ENCODE results near the gene FCN2. TPM values are rescaled to one million over a fixed set of nuclear protein-coding genes. Genes with fewer than 3 reads are reported as not detected.

Gene FCN2
- total and polyA plus RNA-seq, 2 experiments from 2014 or later, result not detected

DNA sequence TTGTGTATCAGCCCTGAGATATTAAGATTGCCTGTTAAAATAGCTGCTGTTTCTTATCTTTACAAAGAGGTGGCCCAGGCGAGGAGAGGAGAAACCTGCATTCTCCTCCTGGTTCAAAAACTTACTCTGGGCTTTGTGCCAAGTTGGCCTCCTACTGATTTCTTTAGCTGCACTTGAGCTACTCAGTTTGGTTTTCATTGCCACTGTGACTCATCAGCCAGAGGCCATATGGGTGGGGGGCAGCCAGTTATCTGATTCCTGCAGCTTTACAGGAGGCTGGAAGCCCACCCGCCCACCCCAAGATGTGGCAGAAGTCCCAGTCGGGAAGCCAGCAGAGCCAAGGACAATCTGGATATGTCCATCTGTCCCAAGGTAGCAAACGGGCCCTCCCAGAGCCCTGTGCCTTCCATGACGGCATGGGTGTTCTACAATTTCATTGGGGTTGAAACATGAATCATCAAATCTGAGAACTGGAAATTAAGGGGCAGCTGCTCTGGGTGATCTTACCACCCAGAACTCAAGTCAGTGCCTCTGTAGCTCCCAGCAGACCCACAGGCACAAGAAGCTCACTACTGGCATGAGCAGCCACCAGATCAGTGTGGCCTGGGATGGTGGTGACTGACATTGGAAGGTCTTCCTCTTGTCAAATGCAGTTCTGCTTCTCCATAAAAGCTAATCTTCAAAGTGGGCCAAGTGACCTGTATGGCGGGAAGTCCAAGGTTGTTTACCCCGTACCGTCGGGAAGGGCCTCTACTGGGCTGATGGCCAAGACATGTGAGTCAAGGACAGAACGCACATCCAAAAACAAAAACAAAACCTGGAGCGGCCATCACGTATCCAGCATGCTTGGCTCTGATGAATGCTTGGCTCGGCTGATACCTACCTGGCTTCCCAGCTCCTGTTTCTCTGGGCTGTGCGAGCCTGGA, 15.6 kb downstream of the FCN2 start:
- Histone ChIP-seq H3K4me3 (no peak overlapping the region), H3K9me3 (ENCODE audit: low read depth) (no peaks in the 10 kb centered on the region), H3K36me3 (no peaks in the 10 kb centered on the region), H3K27me3 (no peaks in the 10 kb centered on the region), H3K27ac (no peak overlapping the region), H3K4me1 (ENCODE audit: low read depth) (no peaks in the 10 kb centered on the region)
- DNase-seq (ENCODE audit: low read depth in 1 of 2, low spot score in 1 of 2), result peak; percentile 39 to 84
- TF ChIP-seq, protein P1, sequence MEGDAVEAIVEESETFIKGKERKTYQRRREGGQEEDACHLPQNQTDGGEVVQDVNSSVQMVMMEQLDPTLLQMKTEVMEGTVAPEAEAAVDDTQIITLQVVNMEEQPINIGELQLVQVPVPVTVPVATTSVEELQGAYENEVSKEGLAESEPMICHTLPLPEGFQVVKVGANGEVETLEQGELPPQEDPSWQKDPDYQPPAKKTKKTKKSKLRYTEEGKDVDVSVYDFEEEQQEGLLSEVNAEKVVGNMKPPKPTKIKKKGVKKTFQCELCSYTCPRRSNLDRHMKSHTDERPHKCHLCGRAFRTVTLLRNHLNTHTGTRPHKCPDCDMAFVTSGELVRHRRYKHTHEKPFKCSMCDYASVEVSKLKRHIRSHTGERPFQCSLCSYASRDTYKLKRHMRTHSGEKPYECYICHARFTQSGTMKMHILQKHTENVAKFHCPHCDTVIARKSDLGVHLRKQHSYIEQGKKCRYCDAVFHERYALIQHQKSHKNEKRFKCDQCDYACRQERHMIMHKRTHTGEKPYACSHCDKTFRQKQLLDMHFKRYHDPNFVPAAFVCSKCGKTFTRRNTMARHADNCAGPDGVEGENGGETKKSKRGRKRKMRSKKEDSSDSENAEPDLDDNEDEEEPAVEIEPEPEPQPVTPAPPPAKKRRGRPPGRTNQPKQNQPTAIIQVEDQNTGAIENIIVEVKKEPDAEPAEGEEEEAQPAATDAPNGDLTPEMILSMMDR (IDR thresholded peaks at IDR 0.05; ENCODE audit: low read depth, low read length), result no peak

DNA sequence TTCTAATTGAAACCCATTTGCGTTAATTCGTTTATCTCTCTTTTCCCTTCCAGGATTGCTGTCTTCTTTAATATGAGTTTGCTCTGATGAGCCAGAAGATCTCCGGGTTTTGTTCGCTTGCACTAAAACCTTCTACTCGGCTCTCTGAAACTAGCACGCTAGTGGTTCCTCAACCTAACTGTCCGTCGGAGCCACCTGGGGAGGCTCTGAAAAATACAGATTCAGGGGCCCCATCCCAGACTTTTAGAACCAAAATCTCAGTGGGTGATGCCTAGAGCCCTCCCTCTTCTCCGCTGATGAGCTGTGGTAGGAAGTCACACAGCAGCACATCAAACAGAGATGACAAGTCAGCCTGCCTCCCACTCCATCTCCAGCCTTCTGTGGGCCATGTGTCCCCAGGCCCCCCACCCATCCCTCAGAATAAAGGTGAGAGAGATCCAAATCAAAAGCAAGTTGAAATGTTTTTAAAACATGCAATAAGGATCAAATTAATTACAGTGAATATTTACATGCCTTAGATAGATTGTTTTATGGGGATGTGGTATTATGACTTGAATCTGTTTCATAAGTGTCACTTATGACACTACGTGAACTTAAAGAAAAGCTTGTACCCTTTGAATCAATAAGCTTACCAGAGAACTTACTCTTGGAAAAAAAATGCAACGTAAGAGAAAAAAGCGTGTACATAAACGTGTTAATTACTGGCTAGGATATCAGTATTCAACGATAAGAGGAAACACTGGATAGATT, 16.4 kb downstream of the FCN2 start:
- no peak for DNase-seq (ENCODE audit: low read depth in 1 of 2, low spot score in 1 of 2)
- H3K27ac ChIP-seq, result no peak overlapping the region

DNA sequence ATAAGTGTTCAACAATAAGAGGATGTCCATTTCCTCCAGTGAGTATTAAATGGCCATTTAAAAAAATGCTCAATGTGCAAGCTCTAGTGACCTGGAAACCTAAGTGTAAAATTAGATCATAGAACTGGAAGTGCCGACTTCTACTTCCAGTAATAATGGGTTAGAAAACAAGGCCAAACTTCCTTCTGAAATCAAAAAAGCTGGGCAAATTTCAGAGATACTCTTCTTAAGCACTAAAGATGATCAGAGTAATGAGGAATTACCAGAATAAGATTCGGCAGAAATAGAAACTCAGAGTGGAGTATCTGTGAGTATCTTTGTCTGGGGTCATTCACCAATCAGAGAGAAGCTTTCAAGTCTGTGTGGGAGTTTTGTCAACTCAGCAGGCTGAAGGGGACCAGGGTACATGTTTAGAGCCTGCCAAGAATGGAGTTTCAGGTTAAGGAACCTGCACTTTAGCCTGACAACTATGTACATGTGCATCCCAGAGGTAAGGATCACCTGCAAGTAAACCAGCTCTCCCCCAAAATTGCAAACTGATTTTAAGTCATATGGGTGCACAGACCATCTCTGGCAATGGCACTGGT, 17.1 kb downstream of the FCN2 start:
- no peaks in the 10 kb centered on the region for H3K36me3 ChIP-seq
- no peaks in the 10 kb centered on the region for H3K9me3 ChIP-seq (ENCODE audit: low read depth)
- H3K27me3 ChIP-seq, result no peaks in the 10 kb centered on the region
- no peak overlapping the region for H3K4me3 ChIP-seq
- no peaks in the 10 kb centered on the region for H3K4me1 ChIP-seq (ENCODE audit: low read depth)
- no peak overlapping the region for H3K27ac ChIP-seq
- TF ChIP-seq, protein P1 (IDR thresholded peaks at IDR 0.05; ENCODE audit: low read depth, low read length), result no peak
- no peak for DNase-seq (ENCODE audit: low read depth in 1 of 2, low spot score in 1 of 2)

More for the DNA sequence above, 16.4 kb downstream of the FCN2 start:
- Histone ChIP-seq H3K4me1 (ENCODE audit: low read depth) (no peaks in the 10 kb centered on the region), H3K27me3 (no peaks in the 10 kb centered on the region), H3K36me3 (no peaks in the 10 kb centered on the region), H3K9me3 (ENCODE audit: low read depth) (no peaks in the 10 kb centered on the region), H3K4me3 (no peak overlapping the region)
- TF ChIP-seq, protein P1 (IDR thresholded peaks at IDR 0.05; ENCODE audit: low read depth, low read length), result no peak

DNA sequence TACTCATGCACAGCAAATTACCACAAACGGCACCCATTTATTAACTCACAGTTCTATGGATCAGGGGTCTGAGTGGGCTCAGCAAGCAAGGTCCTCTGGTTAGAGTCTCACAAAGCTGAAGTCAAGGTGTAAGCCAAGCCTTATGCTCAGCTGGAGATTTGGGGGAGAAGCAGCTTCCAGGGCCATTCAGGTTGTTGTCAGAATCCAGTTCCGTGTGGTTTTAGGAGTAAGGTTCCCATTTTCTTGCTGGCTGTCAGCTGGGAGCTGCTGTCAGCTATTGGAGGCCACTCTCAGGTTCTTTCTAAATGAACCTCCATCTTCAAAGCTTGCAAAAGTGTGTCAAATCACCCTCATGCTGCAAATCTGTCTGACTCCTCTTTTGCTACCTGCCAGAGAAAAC, 17.7 kb downstream of the FCN2 start:
- Histone ChIP-seq H3K36me3 (no peaks in the 10 kb centered on the region), H3K4me1 (ENCODE audit: low read depth) (no peaks in the 10 kb centered on the region), H3K9me3 (ENCODE audit: low read depth) (no peaks in the 10 kb centered on the region), H3K4me3 (no peak overlapping the region), H3K27ac (no peak overlapping the region), H3K27me3 (no peaks in the 10 kb centered on the region)
- TF ChIP-seq, protein P1 (IDR thresholded peaks at IDR 0.05; ENCODE audit: low read depth, low read length), result no peak
- DNase-seq (ENCODE audit: low read depth in 1 of 2, low spot score in 1 of 2), result no peak

DNA sequence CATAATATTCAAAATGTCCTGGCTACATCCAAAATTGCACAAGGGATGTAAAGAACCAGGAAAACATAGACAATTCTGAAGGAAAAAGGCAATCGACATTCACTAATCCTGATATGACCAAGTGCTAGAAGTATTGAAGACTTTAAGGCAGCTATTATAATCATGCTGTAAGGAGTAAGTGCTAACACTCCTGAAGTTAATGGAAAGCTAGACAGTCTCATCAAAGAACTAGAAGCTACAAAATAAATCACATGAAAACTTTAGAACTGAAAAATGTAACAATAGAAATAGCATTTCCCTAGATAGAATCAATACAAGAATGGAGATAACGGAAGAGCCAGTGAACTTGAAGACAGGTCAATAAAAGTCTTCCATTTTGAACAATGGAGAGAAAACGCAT, 18.6 kb downstream of the FCN2 start:
- peaks cover under 1% of the 10 kb centered on the region for H3K27me3 ChIP-seq
- TF ChIP-seq, protein P1 (IDR thresholded peaks at IDR 0.05; ENCODE audit: low read depth, low read length), result no peak
- H3K4me1 ChIP-seq (ENCODE audit: low read depth), result no peaks in the 10 kb centered on the region
- H3K4me3 ChIP-seq, result no peak overlapping the region
- no peaks in the 10 kb centered on the region for H3K9me3 ChIP-seq (ENCODE audit: low read depth)
- no peak overlapping the region for H3K27ac ChIP-seq
- DNase-seq (ENCODE audit: low read depth in 1 of 2, low spot score in 1 of 2), result no peak
- no peaks in the 10 kb centered on the region for H3K36me3 ChIP-seq
